Epidermal melanocyte (primary cell): ENCODE measurements around the gene C11orf91.

Source experiments
- DNase-seq: peaks from one replicate; pipeline ENCODE4 v3.0.0; 2011; ENCODE audit warnings: low spot score; ENCODE audit not compliant: insufficient read length

The C11orf91 gene

DNA sequence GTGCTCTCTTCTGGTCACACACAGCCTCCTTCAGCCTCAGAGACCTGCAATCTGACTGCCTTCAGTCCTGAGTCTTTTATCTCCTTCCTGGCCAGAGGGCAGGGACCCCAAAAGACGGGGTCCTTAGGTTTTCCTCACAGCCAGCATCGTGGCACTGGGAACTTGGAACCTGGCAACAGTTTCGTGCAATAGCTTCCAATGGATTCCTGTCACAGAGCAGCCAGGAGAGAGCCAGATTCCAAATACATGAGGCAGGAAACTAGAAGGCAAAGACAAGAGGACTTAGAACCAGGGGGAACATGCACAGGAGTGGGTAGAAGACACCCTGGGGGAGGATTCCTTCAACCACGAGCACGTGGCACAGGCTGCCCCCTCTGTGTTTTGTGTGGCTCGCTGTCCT is 48.6 kb downstream of the C11orf91 start:
- no peak for DNase-seq

DNA sequence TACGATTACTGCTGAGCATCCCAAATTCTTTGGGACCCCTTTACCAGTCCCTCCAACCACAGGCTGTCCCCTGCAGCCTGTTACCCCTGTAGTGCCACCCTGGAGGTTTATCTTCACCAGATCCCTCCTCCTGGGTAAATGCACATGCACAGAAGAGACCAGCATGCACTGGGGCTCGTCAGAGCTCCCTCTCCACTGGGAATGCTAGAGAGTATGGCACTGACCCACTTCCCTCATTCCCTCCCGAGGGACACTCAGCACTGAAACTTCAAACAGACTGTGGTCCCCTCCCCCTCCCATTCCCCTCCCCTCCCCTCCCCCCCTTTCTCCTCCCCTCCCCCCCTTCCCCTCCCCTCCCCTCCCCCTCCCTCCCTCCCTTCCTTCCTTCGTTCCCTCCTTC is 49.1 kb downstream of the C11orf91 start:
- DNase-seq = no peak

- no peak for DNase-seq
These were observed 50.7 kb downstream of the C11orf91 start for GRCh38 chr11:33649944-33650343.
